Adipose tissue (tissue), 3 donors: ENCODE measurements around the gene DNAJC25. TPM values are rescaled to one million over a fixed set of nuclear protein-coding genes. Genes with fewer than 3 reads are reported as not detected.
"Not testable (repeated sequence)": the region's sequence is repeated elsewhere in the genome, so short reads cannot be mapped to it uniquely, and the experiment has no call there.

ENCODE experiments used
- H3K27ac ChIP-seq: one replicate; pipeline ENCODE4 v1.5.1; 2013; ENCODE audit warnings: low read depth, low read length
- WGBS, 3 donors: extraction: QIAGEN DNeasy Blood & Tissue Kit; methylation state at CpG; one replicate each; pipeline ENCODE4 v1.1.7; 2013; 5-methylcytosine and 5-hydroxymethylcytosine counted together
- polyA plus RNA-seq, 3 donors: library from polyadenylated mRNA; stranded (reverse); fragments of 200-250 nt; gene quantifications; one replicate each; pipeline ENCODE4 v1.2.3, GENCODE V29; 2013
- donor health status: healthy with polysubstance abuse.
- donor health status: Bipolar disorder and iron deficiency.
- donor health status: healthy.

The DNAJC25 gene
- polyA plus RNA-seq, 3 donors = 4.1 to 8.0 (median 6.0) TPM

DNA sequence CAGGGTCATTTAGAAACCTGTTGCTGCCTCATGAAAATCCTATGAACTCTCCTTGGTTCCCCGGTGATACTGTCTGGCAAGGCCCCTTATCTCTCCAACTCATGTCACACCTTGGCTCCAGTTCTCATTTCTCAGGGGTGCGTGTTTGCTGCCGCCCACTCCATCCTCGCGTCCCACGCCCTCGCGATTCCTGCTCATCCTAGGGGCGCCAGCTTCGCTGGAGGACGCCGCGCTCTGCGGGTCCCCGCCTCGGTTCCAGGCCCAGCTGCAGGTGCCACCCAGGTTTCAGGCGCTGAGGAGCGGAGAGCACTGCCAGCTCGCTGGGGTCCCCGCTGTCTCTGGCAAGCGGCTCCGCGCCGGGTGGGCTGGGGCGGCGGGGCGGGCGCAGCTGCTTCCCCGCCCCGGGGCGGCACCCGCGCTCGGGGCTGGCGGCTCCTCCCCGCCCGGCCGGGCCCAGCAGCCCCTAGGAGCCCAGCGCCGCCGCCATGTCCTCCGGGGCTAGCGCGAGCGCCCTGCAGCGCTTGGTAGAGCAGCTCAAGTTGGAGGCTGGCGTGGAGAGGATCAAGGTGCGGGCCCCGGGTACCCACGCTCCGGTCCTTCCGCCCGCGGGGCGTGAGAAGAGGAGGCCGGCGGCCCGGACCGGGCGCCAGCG, 30.1 kb downstream of the DNAJC25 start, which contains the start of gene GNG10:
TSS of gene GNG10 (plus strand) at position 456 of the 652 bp plus-strand sequence. CDS start at position 486, 30 bp downstream.
- peak within 1 kb of the TSS; percentile 60 for H3K27ac ChIP-seq
- 0 to 1% (median 0%) methylated on average over 52 to 61 of the region's 61 CpGs for WGBS, 3 donors

DNA sequence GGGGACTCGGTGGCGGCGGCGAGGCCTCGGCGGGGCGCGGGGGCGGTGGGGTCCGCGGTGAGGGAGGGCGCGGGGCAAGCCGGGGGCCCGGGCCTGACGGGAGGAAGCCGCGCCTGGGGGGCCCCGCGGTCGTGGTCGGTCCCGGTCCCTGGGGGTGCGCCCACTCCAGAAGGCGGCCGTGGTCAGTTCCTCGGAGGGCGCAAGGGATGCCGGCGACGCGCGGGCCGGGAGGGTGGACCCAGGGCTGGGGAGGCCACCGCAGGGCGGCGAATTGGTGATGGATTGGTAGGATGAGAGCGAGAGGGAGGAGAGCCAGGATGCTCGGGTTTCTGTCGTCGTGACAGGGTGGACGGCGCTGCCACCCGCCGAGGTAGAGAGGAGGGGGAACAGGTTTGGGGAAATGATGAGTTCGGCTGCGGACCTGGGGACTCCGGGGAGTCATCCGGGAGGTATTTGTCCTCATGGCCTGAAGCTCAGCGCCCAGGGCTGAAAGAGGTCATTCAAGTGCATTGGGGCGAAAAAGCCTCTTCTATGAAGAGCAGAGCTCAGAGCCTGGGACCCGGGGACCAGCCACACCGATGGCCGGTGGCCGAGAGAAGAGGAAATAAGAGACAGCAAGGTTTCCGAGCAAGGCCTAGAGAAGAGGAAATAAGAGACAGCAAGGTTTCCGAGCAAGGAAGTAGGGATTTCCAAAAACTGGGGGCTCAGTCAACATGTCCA, 30.8 kb downstream of the DNAJC25 start:
- peak overlapping the region; percentile 60 for H3K27ac ChIP-seq
- WGBS, 3 donors = 1% methylated on average over 52 to 56 of the region's 57 CpGs

DNA sequence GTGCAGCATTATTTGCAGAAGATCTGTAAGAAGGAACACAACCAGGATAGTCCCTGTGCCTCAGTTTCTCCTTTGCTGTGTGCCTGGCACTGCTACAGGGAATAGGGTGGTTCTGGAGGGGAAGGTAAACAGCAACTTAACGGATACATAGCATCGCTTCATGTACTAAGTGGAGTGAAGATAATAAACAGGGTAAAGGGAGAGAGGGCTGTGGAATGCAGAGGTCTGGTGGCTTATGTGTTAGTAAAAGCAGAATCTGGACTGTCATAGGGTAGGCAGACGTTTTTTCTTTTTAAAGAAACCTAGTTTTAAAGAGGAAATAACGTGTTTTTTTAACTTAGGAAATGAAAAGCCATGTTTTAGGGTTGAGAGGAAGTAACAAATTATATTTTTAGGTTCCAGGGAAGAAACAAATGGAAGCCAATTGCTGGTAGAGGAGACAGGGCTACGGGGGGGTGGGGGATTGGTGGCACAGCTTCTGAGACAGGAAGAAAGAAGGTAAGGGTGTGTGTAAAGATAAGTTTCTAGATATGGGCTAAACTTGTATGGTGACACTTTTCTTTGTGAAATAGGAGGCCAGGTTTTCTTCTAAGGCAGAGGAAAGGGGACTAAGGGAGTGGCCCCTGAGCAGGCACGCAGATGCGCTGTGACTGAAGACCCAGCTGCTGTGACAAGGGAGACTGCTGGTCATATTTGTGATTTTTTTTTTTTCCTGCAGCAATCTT, 31.6 kb downstream of the DNAJC25 start:
- peak overlapping the region; percentile 9 for H3K27ac ChIP-seq
- WGBS, 3 donors = 20 to 45% (median 23%) methylated on average over 7 of the region's 7 CpGs

GRCh38 chr9:111663301-111663823, 32.2 kb downstream of the DNAJC25 start:
- WGBS, 3 donors = 55 to 73% (median 66%) methylated on average over 5 of the region's 5 CpGs
- H3K27ac ChIP-seq = peak overlapping the region; percentile 9

DNA sequence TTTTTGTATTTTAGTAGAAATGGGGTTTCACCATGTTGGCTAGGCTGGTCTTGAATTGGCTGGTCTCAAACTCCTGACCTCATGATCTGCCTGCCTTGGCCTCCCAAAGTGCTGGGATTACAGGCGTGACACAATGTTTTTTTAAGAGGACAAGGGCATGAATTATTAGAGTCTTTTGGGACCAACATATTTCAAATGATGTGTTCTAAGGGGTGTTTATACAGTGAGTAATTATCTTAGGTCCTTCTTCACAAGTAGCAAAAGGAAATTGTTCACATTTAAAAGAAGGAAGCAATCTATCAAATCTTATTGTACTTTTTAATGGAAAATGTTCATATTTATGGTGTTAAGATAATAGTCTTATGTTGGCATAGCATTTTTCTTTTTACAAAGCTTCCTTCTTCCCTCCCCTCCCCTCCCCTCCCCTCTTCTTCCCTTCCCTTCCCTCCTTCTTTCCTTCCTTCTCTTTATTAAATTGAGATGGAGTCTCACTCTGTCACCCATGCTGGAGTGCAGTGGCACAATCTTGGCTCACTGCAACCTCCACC, 37.0 kb downstream of the DNAJC25 start:
- no peak overlapping the region for H3K27ac ChIP-seq
- WGBS, 3 donors = 80 to 84% (median 80%) methylated on average over 1 of the region's 1 CpG

- WGBS, 3 donors = 90 to 98% (median 92%) methylated on average over 11 of the region's 11 CpGs
Measured at GRCh38 chr9:111668601-111669000, 37.5 kb downstream of the DNAJC25 start.

GRCh38 chr9:111674319-111674718, 43.2 kb downstream of the DNAJC25 start:
- no peak overlapping the region for H3K27ac ChIP-seq

More at GRCh38 chr9:111668601-111669000, 37.5 kb downstream of the DNAJC25 start:
- not testable (repeated sequence) for H3K27ac ChIP-seq

GRCh38 chr9:111676116-111676515, 45.0 kb downstream of the DNAJC25 start:
- WGBS, 3 donors = 95 to 100% (median 99%) methylated on average over 3 of the region's 3 CpGs

More at GRCh38 chr9:111674319-111674718, 43.2 kb downstream of the DNAJC25 start:
- 97 to 100% (median 100%) methylated on average over 2 of the region's 2 CpGs for WGBS, 3 donors

DNA sequence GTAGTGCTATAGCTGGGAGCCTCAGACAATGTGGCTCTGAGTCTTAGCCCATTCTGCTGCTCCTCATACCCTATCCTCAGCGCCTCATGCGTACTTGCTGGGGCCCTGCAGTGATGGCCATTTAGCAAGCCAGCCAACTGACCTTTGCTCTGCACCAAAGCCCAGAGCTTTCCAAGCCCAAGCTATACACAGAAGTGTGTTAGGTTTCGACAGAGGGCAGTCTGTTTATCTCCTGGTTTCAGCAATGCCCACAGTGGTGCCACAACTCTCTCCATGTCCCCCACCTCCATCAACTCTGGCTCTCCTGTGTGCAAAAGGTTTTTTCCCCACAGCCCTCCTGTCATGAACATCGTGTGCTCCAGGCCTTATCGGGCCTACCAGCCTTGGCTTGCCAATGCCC, 47.2 kb downstream of the DNAJC25 start:
- WGBS, 3 donors = 83 to 92% (median 85%) methylated on average over 5 of the region's 5 CpGs
- no peak overlapping the region for H3K27ac ChIP-seq

More at GRCh38 chr9:111676116-111676515, 45.0 kb downstream of the DNAJC25 start:
- H3K27ac ChIP-seq = no peak overlapping the region

- WGBS, 3 donors = 93 to 98% (median 96%) methylated on average over 6 of the region's 6 CpGs
- no peak overlapping the region for H3K27ac ChIP-seq
Measured at GRCh38 chr9:111679199-111679598, 48.1 kb downstream of the DNAJC25 start.

DNA sequence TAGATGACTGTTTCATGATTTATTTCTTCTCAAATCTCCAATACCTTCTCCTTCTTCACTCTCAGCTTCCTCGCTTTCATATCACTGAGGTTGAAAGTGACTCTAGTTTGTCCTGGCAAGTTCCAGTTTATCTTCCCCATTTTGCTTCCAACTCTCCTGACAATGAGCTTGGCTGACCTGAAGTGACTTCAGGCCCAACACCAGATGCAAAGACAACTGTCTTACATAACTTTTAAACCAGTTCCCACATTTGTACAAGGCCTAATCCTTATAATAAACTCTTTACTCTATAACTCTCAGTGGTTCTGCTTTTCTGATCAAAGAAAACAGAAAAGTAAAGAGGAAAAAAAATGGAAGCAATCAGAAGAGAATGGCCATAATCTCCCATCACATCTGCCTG, 52.3 kb downstream of the DNAJC25 start:
- 96 to 100% (median 100%) methylated on average over 1 of the region's 1 CpG for WGBS, 3 donors
- no peak overlapping the region for H3K27ac ChIP-seq

GRCh38 chr9:111691672-111692329, 60.7 kb downstream of the DNAJC25 start:
- H3K27ac ChIP-seq = no peak overlapping the region
- 41 to 47% (median 45%) methylated on average over 5 of the region's 5 CpGs for WGBS, 3 donors

GRCh38 chr9:111696796-111697195, 65.7 kb downstream of the DNAJC25 start:
- H3K27ac ChIP-seq = no peak overlapping the region

DNA sequence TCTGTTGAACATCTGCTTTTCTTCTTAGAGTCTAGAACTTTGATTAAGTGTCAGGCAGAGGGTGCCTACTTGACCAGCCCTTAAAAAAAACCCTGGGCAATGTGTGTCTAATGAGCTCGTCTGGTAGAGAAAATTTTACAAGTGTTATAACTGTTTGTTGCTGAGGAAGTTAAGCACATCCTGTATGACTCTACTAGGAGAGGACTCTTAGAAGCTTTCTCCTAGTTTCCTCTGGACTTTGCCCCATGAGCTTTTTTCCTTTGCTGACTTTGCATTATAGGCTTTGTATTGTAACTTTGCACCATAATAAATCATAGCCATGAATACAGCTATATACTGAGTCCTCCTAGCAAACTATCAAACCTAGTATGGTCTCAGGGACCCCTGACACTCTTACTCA, 69.6 kb downstream of the DNAJC25 start:
- no peak overlapping the region for H3K27ac ChIP-seq
- WGBS, 3 donors = 42 to 80% (median 48%) methylated on average over 1 of the region's 1 CpG
